ENCODE results near the gene NDUFAB1. TPM values are rescaled to one million over a fixed set of nuclear protein-coding genes. Genes with fewer than 3 reads are reported as not detected.
"Not testable (repeated sequence)": the region's sequence is repeated elsewhere in the genome, so short reads cannot be mapped to it uniquely, and the experiment has no call there.

Gene NDUFAB1
- total and polyA plus RNA-seq, 4 experiments from 2014 or later: 45.4 to 241 (median 121) TPM

- H3K4me3 ChIP-seq (ENCODE audit: low read length in 2 of 2); H3K4me1 ChIP-seq (ENCODE audit: insufficient read depth, low read length); H3K4me3 Mint-ChIP-seq; intact Hi-C loops (cut with micrococcal nuclease); H3K27ac ChIP-seq (ENCODE audit: low read depth, low read length); H3K27me3 Mint-ChIP-seq; H3K9me3 ChIP-seq (ENCODE audit: control insufficient read depth in 1 of 2, low read length in 2 of 2); H3K27me3 ChIP-seq (ENCODE audit: insufficient read depth, low read length); DNase-seq; H3K4me1 Mint-ChIP-seq; CTCF ChIA-PET (ENCODE audit: partially characterized antibody); H3K9me3 Mint-ChIP-seq; POLR2A ChIA-PET (ENCODE audit: partially characterized antibody): not testable (repeated sequence)
- peaks cover 28 to 53% of the 10 kb centered on the region in 2 donors for H3K36me3 Mint-ChIP-seq
- peaks cover 25% of the 10 kb centered on the region for H3K36me3 ChIP-seq (ENCODE audit: insufficient read depth, low read length)
- peak overlapping the region in 1 of 7 donors; percentile 13 for H3K27ac Mint-ChIP-seq
Measured at GRCh38 chr16:23631874-23632273, 35.8 kb upstream of the NDUFAB1 start.

- no peaks in the 10 kb centered on the region for H3K9me3 Mint-ChIP-seq
- Histone ChIP-seq H3K27me3 (ENCODE audit: insufficient read depth, low read length) (no peaks in the 10 kb centered on the region), H3K27ac (ENCODE audit: low read depth, low read length) (no peak overlapping the region), H3K4me3 (ENCODE audit: low read length in 2 of 2) (no peak overlapping the region), H3K36me3 (ENCODE audit: insufficient read depth, low read length) (peaks cover 28% of the 10 kb centered on the region), H3K9me3 (ENCODE audit: control insufficient read depth in 1 of 2, low read length in 2 of 2) (no peaks in the 10 kb centered on the region), H3K4me1 (ENCODE audit: insufficient read depth, low read length) (no peaks in the 10 kb centered on the region)
- ChIA-PET CTCF (ENCODE audit: partially characterized antibody) (no interaction called here), POLR2A (ENCODE audit: partially characterized antibody) (no interaction called here)
- no peak overlapping the region for H3K4me3 Mint-ChIP-seq
- intact Hi-C loops (cut with micrococcal nuclease): no loop called here
- H3K4me1 Mint-ChIP-seq: peaks cover 0 to 8% (median under 1%) of the 10 kb centered on the region in 4 donors
- H3K27ac Mint-ChIP-seq: peak overlapping the region in 1 of 7 donors; percentile 29
- H3K36me3 Mint-ChIP-seq: peaks cover 19 to 48% of the 10 kb centered on the region in 2 donors
- no peaks in the 10 kb centered on the region for H3K27me3 Mint-ChIP-seq
- no peak for DNase-seq
Measured at GRCh38 chr16:23629516-23629915, 33.4 kb upstream of the NDUFAB1 start.

GRCh38 chr16:23624092-23624491 is 28.0 kb upstream of the NDUFAB1 start:
- no peaks in the 10 kb centered on the region for H3K4me1 Mint-ChIP-seq
- no peak overlapping the region for H3K4me3 Mint-ChIP-seq
- intact Hi-C loops (cut with micrococcal nuclease): no loop called here
- H3K36me3 Mint-ChIP-seq: peaks cover 40 to 58% of the 10 kb centered on the region in 2 donors
- H3K27me3 Mint-ChIP-seq: no peaks in the 10 kb centered on the region
- H3K9me3 Mint-ChIP-seq: no peaks in the 10 kb centered on the region
- Histone ChIP-seq H3K9me3 (ENCODE audit: control insufficient read depth in 1 of 2, low read length in 2 of 2) (no peaks in the 10 kb centered on the region), H3K27me3 (ENCODE audit: insufficient read depth, low read length) (no peaks in the 10 kb centered on the region), H3K27ac (ENCODE audit: low read depth, low read length) (no peak overlapping the region), H3K36me3 (ENCODE audit: insufficient read depth, low read length) (peaks cover 32% of the 10 kb centered on the region), H3K4me1 (ENCODE audit: insufficient read depth, low read length) (no peaks in the 10 kb centered on the region), H3K4me3 (ENCODE audit: low read length in 2 of 2) (no peak overlapping the region)
- ChIA-PET CTCF (ENCODE audit: partially characterized antibody) (no interaction called here), POLR2A (ENCODE audit: partially characterized antibody) (no interaction called here)
- no peak overlapping the region for H3K27ac Mint-ChIP-seq
- DNase-seq: no peak

- Histone ChIP-seq H3K36me3 (ENCODE audit: insufficient read depth, low read length) (peaks cover 9% of the 10 kb centered on the region), H3K4me3 (ENCODE audit: low read length in 2 of 2) (no peak overlapping the region), H3K4me1 (ENCODE audit: insufficient read depth, low read length) (no peaks in the 10 kb centered on the region), H3K27ac (ENCODE audit: low read depth, low read length) (no peak overlapping the region), H3K9me3 (ENCODE audit: control insufficient read depth in 1 of 2, low read length in 2 of 2) (no peaks in the 10 kb centered on the region), H3K27me3 (ENCODE audit: insufficient read depth, low read length) (no peaks in the 10 kb centered on the region)
- H3K9me3 Mint-ChIP-seq: no peaks in the 10 kb centered on the region
- no peaks in the 10 kb centered on the region for H3K27me3 Mint-ChIP-seq
- H3K27ac Mint-ChIP-seq: no peak overlapping the region
- CTCF ChIA-PET (ENCODE audit: partially characterized antibody): no interaction called here
- intact Hi-C loops (cut with micrococcal nuclease): no loop called here
- peaks cover 35 to 39% of the 10 kb centered on the region in 2 donors for H3K36me3 Mint-ChIP-seq
- no peak for DNase-seq
- H3K4me1 Mint-ChIP-seq: no peaks in the 10 kb centered on the region
- POLR2A ChIA-PET (ENCODE audit: partially characterized antibody): no interaction called here
- H3K4me3 Mint-ChIP-seq: no peak overlapping the region
Measured at GRCh38 chr16:23615805-23616204, 19.7 kb upstream of the NDUFAB1 start.

GRCh38 chr16:23611936-23612335 is 15.8 kb upstream of the NDUFAB1 start:
- peaks cover 7% of the 10 kb centered on the region for H3K36me3 ChIP-seq (ENCODE audit: insufficient read depth, low read length)
- no peak overlapping the region for H3K4me3 ChIP-seq (ENCODE audit: low read length in 2 of 2)
- H3K4me3 Mint-ChIP-seq: no peak overlapping the region
- H3K27me3 Mint-ChIP-seq: no peaks in the 10 kb centered on the region
- DNase-seq: no peak
- H3K4me1 Mint-ChIP-seq: no peaks in the 10 kb centered on the region
- H3K36me3 Mint-ChIP-seq: peaks cover 19 to 30% of the 10 kb centered on the region in 2 donors
- no peaks in the 10 kb centered on the region for H3K9me3 ChIP-seq (ENCODE audit: control insufficient read depth in 1 of 2, low read length in 2 of 2)
- H3K9me3 Mint-ChIP-seq: no peaks in the 10 kb centered on the region
- CTCF ChIA-PET (ENCODE audit: partially characterized antibody): no interaction called here
- intact Hi-C loops (cut with micrococcal nuclease): no loop called here
- no peaks in the 10 kb centered on the region for H3K27me3 ChIP-seq (ENCODE audit: insufficient read depth, low read length)
- H3K27ac ChIP-seq (ENCODE audit: low read depth, low read length): no peak overlapping the region
- H3K27ac Mint-ChIP-seq: no peak overlapping the region
- no peaks in the 10 kb centered on the region for H3K4me1 ChIP-seq (ENCODE audit: insufficient read depth, low read length)
- POLR2A ChIA-PET (ENCODE audit: partially characterized antibody): no interaction called here

GRCh38 chr16:23610905-23611304 is 14.8 kb upstream of the NDUFAB1 start:
- H3K27me3 Mint-ChIP-seq; H3K4me3 Mint-ChIP-seq; POLR2A ChIA-PET (ENCODE audit: partially characterized antibody); intact Hi-C loops (cut with micrococcal nuclease); H3K27ac Mint-ChIP-seq; H3K4me1 ChIP-seq (ENCODE audit: insufficient read depth, low read length); H3K27me3 ChIP-seq (ENCODE audit: insufficient read depth, low read length); DNase-seq; CTCF ChIA-PET (ENCODE audit: partially characterized antibody); H3K4me1 Mint-ChIP-seq; H3K4me3 ChIP-seq (ENCODE audit: low read length in 2 of 2); H3K9me3 ChIP-seq (ENCODE audit: control insufficient read depth in 1 of 2, low read length in 2 of 2); H3K9me3 Mint-ChIP-seq; H3K27ac ChIP-seq (ENCODE audit: low read depth, low read length): not testable (repeated sequence)
- peaks cover 10% of the 10 kb centered on the region for H3K36me3 ChIP-seq (ENCODE audit: insufficient read depth, low read length)
- peaks cover 14 to 28% of the 10 kb centered on the region in 2 donors for H3K36me3 Mint-ChIP-seq

GRCh38 chr16:23609929-23610328 is 13.8 kb upstream of the NDUFAB1 start:
- intact Hi-C loops (cut with micrococcal nuclease): no loop called here

GRCh38 chr16:23608194-23608593 is 12.1 kb upstream of the NDUFAB1 start:
- Histone ChIP-seq H3K27me3 (ENCODE audit: insufficient read depth, low read length) (no peaks in the 10 kb centered on the region), H3K4me3 (ENCODE audit: low read length in 2 of 2) (no peak overlapping the region), H3K4me1 (ENCODE audit: insufficient read depth, low read length) (no peaks in the 10 kb centered on the region), H3K36me3 (ENCODE audit: insufficient read depth, low read length) (peaks cover 14% of the 10 kb centered on the region), H3K9me3 (ENCODE audit: control insufficient read depth in 1 of 2, low read length in 2 of 2) (no peaks in the 10 kb centered on the region), H3K27ac (ENCODE audit: low read depth, low read length) (no peak overlapping the region)
- no peak for DNase-seq
- Mint-ChIP-seq H3K9me3 (no peaks in the 10 kb centered on the region), H3K36me3 (peaks cover 16 to 30% of the 10 kb centered on the region in 2 donors), H3K4me1 (no peaks in the 10 kb centered on the region), H3K27ac (peak overlapping the region in 1 of 7 donors; percentile 65), H3K4me3 (no peak overlapping the region), H3K27me3 (no peaks in the 10 kb centered on the region)
- intact Hi-C loops (cut with micrococcal nuclease): no loop called here
- CTCF ChIA-PET (ENCODE audit: partially characterized antibody): interaction anchor here (2.5 kb wide), 1 partner anchor 11 kb away, joined by 7 read pairs; no protein-coding TSS in a partner anchor
- POLR2A ChIA-PET (ENCODE audit: partially characterized antibody): no interaction called here

More at GRCh38 chr16:23609929-23610328, 13.8 kb upstream of the NDUFAB1 start:
- Histone ChIP-seq H3K9me3 (ENCODE audit: control insufficient read depth in 1 of 2, low read length in 2 of 2) (no peaks in the 10 kb centered on the region), H3K4me3 (ENCODE audit: low read length in 2 of 2) (no peak overlapping the region), H3K27ac (ENCODE audit: low read depth, low read length) (no peak overlapping the region), H3K36me3 (ENCODE audit: insufficient read depth, low read length) (peaks cover 14% of the 10 kb centered on the region), H3K4me1 (ENCODE audit: insufficient read depth, low read length) (no peaks in the 10 kb centered on the region), H3K27me3 (ENCODE audit: insufficient read depth, low read length) (no peaks in the 10 kb centered on the region)
- Mint-ChIP-seq H3K9me3 (no peaks in the 10 kb centered on the region), H3K4me1 (no peaks in the 10 kb centered on the region), H3K27me3 (no peaks in the 10 kb centered on the region), H3K27ac (no peak overlapping the region), H3K36me3 (peaks cover 12 to 29% of the 10 kb centered on the region in 2 donors), H3K4me3 (no peak overlapping the region)
- ChIA-PET CTCF (ENCODE audit: partially characterized antibody) (interaction anchor here (0.6 to 0.7 kb wide), 2 partner anchors 13 to 175 kb away, joined by 4 read pairs; no protein-coding TSS in a partner anchor), POLR2A (ENCODE audit: partially characterized antibody) (no interaction called here)
- DNase-seq: no peak

All from CD4-positive, alpha-beta memory T cell (primary cell).